ENCODE data around the gene PARD6G.

DNA sequence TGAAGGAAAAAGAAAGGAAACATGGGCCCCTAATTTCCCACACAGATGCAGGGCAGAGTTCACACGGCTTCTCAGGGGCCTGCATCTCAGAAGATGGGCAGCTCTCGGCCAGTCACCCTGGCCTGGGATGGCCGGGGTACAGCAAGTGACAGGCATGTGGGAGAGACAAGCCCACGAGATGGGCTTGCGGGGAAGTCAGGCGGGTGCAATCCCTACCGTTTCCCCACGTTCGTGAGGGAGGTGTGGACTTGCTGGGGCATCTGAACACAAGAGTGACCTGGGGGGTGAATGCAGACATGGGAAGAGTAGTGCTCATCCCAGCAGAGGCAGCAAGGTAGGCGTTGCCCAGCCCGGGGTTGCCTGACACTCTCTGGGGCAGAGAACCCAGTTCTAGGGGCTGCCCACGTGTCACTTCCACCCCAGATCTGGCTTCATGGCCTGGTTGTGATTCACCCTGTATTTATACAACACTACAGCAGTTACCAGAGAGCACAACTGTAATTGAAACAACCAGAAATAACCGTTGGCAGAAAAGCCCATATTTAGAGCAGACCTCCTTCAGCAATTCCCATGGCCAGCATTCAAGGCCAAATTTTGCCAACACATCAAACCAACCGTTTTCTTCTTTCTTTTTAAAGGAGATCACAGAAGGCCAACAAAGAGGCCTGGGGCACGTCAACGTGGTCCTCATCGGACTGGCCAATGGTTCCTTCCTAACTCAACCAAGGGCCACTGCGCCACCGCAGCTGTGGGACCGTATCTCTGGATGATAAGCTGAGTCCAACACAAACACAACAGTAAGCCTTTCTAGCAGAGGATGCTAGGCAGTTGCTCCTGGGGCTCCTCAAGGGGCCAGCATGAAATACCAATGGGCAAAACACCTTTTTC lies 58.4 kb downstream of the PARD6G start:
- TF ChIP-seq CSDC2 (CRISPR knock-in tag; IDR thresholded peaks at IDR 0.05) (no peak), ZFP30 (CRISPR knock-in tag; IDR thresholded peaks at IDR 0.05) (no peak), ZFP3 (CRISPR knock-in tag; IDR thresholded peaks at IDR 0.05) (no peak), ZC3H10 (CRISPR knock-in tag; IDR thresholded peaks at IDR 0.05) (no peak)
- TF ChIP-seq, protein P1, sequence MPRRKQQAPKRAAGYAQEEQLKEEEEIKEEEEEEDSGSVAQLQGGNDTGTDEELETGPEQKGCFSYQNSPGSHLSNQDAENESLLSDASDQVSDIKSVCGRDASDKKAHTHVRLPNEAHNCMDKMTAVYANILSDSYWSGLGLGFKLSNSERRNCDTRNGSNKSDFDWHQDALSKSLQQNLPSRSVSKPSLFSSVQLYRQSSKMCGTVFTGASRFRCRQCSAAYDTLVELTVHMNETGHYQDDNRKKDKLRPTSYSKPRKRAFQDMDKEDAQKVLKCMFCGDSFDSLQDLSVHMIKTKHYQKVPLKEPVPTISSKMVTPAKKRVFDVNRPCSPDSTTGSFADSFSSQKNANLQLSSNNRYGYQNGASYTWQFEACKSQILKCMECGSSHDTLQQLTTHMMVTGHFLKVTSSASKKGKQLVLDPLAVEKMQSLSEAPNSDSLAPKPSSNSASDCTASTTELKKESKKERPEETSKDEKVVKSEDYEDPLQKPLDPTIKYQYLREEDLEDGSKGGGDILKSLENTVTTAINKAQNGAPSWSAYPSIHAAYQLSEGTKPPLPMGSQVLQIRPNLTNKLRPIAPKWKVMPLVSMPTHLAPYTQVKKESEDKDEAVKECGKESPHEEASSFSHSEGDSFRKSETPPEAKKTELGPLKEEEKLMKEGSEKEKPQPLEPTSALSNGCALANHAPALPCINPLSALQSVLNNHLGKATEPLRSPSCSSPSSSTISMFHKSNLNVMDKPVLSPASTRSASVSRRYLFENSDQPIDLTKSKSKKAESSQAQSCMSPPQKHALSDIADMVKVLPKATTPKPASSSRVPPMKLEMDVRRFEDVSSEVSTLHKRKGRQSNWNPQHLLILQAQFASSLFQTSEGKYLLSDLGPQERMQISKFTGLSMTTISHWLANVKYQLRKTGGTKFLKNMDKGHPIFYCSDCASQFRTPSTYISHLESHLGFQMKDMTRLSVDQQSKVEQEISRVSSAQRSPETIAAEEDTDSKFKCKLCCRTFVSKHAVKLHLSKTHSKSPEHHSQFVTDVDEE (CRISPR knock-in tag; IDR thresholded peaks at IDR 0.05) = no peak
- TF ChIP-seq, protein P2, sequence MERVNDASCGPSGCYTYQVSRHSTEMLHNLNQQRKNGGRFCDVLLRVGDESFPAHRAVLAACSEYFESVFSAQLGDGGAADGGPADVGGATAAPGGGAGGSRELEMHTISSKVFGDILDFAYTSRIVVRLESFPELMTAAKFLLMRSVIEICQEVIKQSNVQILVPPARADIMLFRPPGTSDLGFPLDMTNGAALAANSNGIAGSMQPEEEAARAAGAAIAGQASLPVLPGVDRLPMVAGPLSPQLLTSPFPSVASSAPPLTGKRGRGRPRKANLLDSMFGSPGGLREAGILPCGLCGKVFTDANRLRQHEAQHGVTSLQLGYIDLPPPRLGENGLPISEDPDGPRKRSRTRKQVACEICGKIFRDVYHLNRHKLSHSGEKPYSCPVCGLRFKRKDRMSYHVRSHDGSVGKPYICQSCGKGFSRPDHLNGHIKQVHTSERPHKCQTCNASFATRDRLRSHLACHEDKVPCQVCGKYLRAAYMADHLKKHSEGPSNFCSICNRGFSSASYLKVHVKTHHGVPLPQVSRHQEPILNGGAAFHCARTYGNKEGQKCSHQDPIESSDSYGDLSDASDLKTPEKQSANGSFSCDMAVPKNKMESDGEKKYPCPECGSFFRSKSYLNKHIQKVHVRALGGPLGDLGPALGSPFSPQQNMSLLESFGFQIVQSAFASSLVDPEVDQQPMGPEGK (CRISPR knock-in tag; IDR thresholded peaks at IDR 0.05; ENCODE audit: borderline replicate concordance) = no peak
